ENCODE measurements around the gene ARHGEF39.
"Not testable (repeated sequence)": the region's sequence is repeated elsewhere in the genome, so short reads cannot be mapped to it uniquely, and the experiment has no call there.

Gene ARHGEF39

DNA sequence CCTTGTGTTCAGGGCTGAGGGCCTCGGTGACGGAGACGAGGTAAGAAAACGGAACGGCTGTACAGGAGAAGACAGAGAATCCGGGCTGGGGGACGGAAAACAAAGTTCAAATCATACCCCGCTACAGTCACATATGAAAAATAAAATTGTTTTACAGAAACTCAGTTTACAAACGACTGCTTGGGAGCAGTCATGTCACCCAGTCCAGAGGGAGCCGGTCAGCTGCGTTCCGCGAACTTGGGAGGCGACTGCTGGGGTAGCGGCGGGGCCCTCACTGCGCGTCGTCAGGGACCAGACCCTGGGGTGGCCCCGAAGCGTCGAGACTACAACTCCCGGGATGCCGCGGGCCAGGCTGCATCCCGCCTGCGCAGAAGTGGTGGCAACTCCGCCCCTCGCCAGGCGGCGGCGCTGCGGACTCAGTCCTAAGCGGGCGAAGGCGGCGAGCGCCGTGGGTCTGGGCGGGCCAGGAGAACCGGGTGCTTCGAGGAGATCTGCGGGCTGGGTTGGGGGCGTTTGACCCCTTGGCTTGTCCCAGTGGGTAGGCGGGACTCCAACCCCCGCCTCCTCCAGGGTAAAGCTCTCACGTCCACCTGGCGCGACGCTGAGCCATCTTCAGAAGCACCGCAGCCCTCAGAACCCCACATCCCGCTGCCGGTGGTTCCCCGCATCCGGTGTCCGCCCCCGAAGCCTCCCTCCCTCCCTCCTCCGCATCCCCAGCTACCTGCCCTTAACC is 18.3 kb downstream of the ARHGEF39 start:
- Histone ChIP-seq H3K9ac (ENCODE audit: low read length) (peak overlapping the region; percentile 54; the same call in 1 of the 2 replicates), H3K79me2 (ENCODE audit: low read length) (no peaks in the 10 kb centered on the region), H3K9me2 (replicated peaks; ENCODE audit: insufficient read depth, low read length) (no peaks in the 10 kb centered on the region), H2AFZ (ENCODE audit: low read length) (peak overlapping the region; percentile 97), H3K27me3 (replicated peaks; ENCODE audit: insufficient read depth, low read length) (no peaks in the 10 kb centered on the region), H3K4me3 (ENCODE audit: low read length) (peak overlapping the region; percentile 68), H4K20me1 (ENCODE audit: insufficient read depth, low read length) (no peaks in the 10 kb centered on the region), H3F3A (ENCODE audit: insufficient read depth, low read length) (no peaks in the 10 kb centered on the region), H3K9me3 (replicated peaks; ENCODE audit: insufficient read depth, low read length) (no peaks in the 10 kb centered on the region), H3K4me2 (ENCODE audit: low read depth, low read length) (peak overlapping the region; percentile 96), H3K36me3 (replicated peaks; ENCODE audit: insufficient read depth, low read length) (no peaks in the 10 kb centered on the region), H3K4me1 (ENCODE audit: low read length) (peaks cover 4% of the 10 kb centered on the region), H3K27ac (ENCODE audit: low read length) (no peak overlapping the region)
- DNase-seq = peak; percentile 88
- TF ChIP-seq, protein P1, sequence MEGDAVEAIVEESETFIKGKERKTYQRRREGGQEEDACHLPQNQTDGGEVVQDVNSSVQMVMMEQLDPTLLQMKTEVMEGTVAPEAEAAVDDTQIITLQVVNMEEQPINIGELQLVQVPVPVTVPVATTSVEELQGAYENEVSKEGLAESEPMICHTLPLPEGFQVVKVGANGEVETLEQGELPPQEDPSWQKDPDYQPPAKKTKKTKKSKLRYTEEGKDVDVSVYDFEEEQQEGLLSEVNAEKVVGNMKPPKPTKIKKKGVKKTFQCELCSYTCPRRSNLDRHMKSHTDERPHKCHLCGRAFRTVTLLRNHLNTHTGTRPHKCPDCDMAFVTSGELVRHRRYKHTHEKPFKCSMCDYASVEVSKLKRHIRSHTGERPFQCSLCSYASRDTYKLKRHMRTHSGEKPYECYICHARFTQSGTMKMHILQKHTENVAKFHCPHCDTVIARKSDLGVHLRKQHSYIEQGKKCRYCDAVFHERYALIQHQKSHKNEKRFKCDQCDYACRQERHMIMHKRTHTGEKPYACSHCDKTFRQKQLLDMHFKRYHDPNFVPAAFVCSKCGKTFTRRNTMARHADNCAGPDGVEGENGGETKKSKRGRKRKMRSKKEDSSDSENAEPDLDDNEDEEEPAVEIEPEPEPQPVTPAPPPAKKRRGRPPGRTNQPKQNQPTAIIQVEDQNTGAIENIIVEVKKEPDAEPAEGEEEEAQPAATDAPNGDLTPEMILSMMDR (IDR thresholded peaks at IDR 0.05; ENCODE audit: low read length) = peak; percentile 86
- TF ChIP-seq EZH2 (optimal IDR thresholded peaks at IDR 0.05; ENCODE audit: low read depth, low read length) = no peak
- no peak for TF ChIP-seq EZH2phosphoT487 (IDR thresholded peaks at IDR 0.05; ENCODE audit: low read length)

DNA sequence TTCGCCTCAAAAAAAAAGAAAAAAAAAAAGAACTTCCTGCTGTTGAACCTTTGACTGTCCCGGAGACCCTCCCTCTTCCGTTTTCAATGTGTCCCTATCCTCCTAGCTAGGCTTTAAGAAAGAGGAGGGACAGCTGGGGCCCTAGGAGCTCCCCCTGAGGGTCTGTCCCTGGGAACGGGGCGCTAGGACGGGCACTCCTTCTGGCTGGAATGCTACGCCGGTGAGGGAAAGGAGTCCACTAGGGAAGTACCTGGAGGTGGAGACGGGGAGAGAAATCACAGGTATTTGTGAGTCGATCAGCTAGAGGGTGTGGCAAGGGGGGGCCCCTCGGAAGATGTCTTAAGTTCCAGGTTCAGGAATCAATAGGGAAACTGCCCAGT is 18.9 kb downstream of the ARHGEF39 start:
- Histone ChIP-seq H3K27me3 (replicated peaks; ENCODE audit: insufficient read depth, low read length) (no peaks in the 10 kb centered on the region), H4K20me1 (ENCODE audit: insufficient read depth, low read length) (no peaks in the 10 kb centered on the region), H3K9me3 (replicated peaks; ENCODE audit: insufficient read depth, low read length) (no peaks in the 10 kb centered on the region), H3K9ac (ENCODE audit: low read length) (peak overlapping the region; percentile 54; the same call in 1 of the 2 replicates), H3F3A (ENCODE audit: insufficient read depth, low read length) (no peaks in the 10 kb centered on the region), H3K9me2 (replicated peaks; ENCODE audit: insufficient read depth, low read length) (no peaks in the 10 kb centered on the region), H3K79me2 (ENCODE audit: low read length) (no peaks in the 10 kb centered on the region), H3K4me1 (ENCODE audit: low read length) (peaks cover 4% of the 10 kb centered on the region), H3K4me3 (ENCODE audit: low read length) (peak overlapping the region; percentile 68), H3K4me2 (ENCODE audit: low read depth, low read length) (peak overlapping the region; percentile 96), H3K36me3 (replicated peaks; ENCODE audit: insufficient read depth, low read length) (no peaks in the 10 kb centered on the region), H2AFZ (ENCODE audit: low read length) (peak overlapping the region; percentile 97), H3K27ac (ENCODE audit: low read length) (no peak overlapping the region)
- TF ChIP-seq EZH2 (optimal IDR thresholded peaks at IDR 0.05; ENCODE audit: low read depth, low read length) (no peak), EZH2phosphoT487 (IDR thresholded peaks at IDR 0.05; ENCODE audit: low read length) (no peak)
- TF ChIP-seq, protein P1 (IDR thresholded peaks at IDR 0.05; ENCODE audit: low read length) = no peak
- DNase-seq = no peak

DNA sequence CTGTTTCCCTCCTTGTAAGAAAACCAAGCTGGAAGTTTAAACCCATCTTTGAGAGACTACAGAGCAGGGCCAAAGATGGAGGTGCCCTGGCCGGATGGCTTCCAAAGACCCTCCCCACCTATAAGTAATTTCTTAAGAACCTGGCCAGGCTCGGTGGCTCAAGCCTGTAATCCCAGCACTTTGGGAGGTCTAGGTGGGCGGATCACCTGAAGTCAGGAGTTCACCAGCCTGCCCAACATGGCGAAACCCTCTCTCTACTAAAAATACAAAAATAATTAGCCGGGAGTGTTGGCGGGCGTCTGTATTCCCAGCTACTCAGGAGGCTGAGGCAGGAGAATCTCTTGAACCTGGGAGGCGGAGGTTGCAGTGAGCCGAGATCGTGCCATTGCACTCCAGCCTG is 19.3 kb downstream of the ARHGEF39 start:
- not testable (repeated sequence) for H3K27me3 ChIP-seq (replicated peaks; ENCODE audit: insufficient read depth, low read length); H3K9me2 ChIP-seq (replicated peaks; ENCODE audit: insufficient read depth, low read length); H3F3A ChIP-seq (ENCODE audit: insufficient read depth, low read length); H3K27ac ChIP-seq (ENCODE audit: low read length); H3K9ac ChIP-seq (ENCODE audit: low read length); H3K36me3 ChIP-seq (replicated peaks; ENCODE audit: insufficient read depth, low read length); H3K79me2 ChIP-seq (ENCODE audit: low read length); H3K4me1 ChIP-seq (ENCODE audit: low read length); H3K9me3 ChIP-seq (replicated peaks; ENCODE audit: insufficient read depth, low read length); DNase-seq; H4K20me1 ChIP-seq (ENCODE audit: insufficient read depth, low read length)
- H3K4me2 ChIP-seq (ENCODE audit: low read depth, low read length) = peak overlapping the region; percentile 96; the same call in 1 of the 2 replicates
- H3K4me3 ChIP-seq (ENCODE audit: low read length) = peak overlapping the region; percentile 68
- H2AFZ ChIP-seq (ENCODE audit: low read length) = peak overlapping the region; percentile 97

DNA sequence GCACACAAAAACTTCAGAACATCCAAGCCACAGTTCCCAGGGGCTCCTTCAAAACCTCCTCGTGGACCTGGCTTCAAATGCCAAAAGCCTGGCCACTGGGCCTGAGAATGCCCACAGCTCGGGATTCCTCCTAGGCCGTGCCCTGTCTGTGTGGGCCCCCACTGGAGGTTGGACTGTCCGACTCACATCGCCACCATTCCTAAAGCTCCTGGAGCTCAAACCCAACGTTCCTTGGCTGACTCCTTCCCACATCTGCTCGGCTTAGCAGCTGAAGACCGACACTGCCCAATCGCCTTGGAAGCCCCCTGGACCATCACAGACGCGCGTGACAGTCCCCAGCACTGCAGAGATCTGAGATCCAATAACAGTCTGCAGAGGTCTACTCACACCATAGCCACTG is 21.9 kb downstream of the ARHGEF39 start:
- H3K4me1 ChIP-seq (ENCODE audit: low read length) = peaks cover 13% of the 10 kb centered on the region
- H3K36me3 ChIP-seq (replicated peaks; ENCODE audit: insufficient read depth, low read length) = no peaks in the 10 kb centered on the region
- no peak overlapping the region for H2AFZ ChIP-seq (ENCODE audit: low read length)
- H4K20me1 ChIP-seq (ENCODE audit: insufficient read depth, low read length) = no peaks in the 10 kb centered on the region
- H3K9ac ChIP-seq (ENCODE audit: low read length) = no peak overlapping the region
- no peaks in the 10 kb centered on the region for H3K9me3 ChIP-seq (replicated peaks; ENCODE audit: insufficient read depth, low read length)
- no peaks in the 10 kb centered on the region for H3K79me2 ChIP-seq (ENCODE audit: low read length)
- no peaks in the 10 kb centered on the region for H3F3A ChIP-seq (ENCODE audit: insufficient read depth, low read length)
- DNase-seq = no peak
- no peaks in the 10 kb centered on the region for H3K9me2 ChIP-seq (replicated peaks; ENCODE audit: insufficient read depth, low read length)
- H3K4me3 ChIP-seq (ENCODE audit: low read length) = no peak overlapping the region
- no peak overlapping the region for H3K4me2 ChIP-seq (ENCODE audit: low read depth, low read length)
- TF ChIP-seq EZH2phosphoT487 (IDR thresholded peaks at IDR 0.05; ENCODE audit: low read length) = no peak
- TF ChIP-seq, protein P1 (IDR thresholded peaks at IDR 0.05; ENCODE audit: low read length) = no peak
- no peak for TF ChIP-seq EZH2 (optimal IDR thresholded peaks at IDR 0.05; ENCODE audit: low read depth, low read length)
- H3K27me3 ChIP-seq (replicated peaks; ENCODE audit: insufficient read depth, low read length) = no peaks in the 10 kb centered on the region
- no peak overlapping the region for H3K27ac ChIP-seq (ENCODE audit: low read length)

DNA sequence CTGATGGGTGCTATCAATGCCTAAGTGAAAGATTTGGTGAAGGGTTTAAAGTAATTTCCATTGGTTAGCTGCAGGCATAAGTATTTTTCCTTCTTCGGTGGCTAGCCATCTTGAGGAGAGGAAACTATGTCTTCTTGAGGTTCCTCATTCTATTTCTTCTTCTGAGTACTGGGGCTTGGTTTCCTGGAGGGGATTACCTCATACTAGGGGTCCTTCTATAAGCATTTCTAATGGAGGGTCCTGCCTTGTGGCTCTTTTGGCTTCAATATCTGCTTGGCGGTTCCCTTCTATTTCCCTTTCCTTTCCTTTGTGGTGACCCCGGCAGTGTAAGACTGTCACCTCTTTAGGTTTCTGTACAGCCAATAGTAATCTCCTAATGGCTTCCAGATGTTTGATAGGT is 23.5 kb downstream of the ARHGEF39 start:
- H2AFZ ChIP-seq (ENCODE audit: low read length); H3K79me2 ChIP-seq (ENCODE audit: low read length); H3K9me3 ChIP-seq (replicated peaks; ENCODE audit: insufficient read depth, low read length); H4K20me1 ChIP-seq (ENCODE audit: insufficient read depth, low read length); H3F3A ChIP-seq (ENCODE audit: insufficient read depth, low read length); DNase-seq; H3K4me3 ChIP-seq (ENCODE audit: low read length); H3K4me2 ChIP-seq (ENCODE audit: low read depth, low read length); H3K9ac ChIP-seq (ENCODE audit: low read length); H3K27ac ChIP-seq (ENCODE audit: low read length); H3K9me2 ChIP-seq (replicated peaks; ENCODE audit: insufficient read depth, low read length); H3K27me3 ChIP-seq (replicated peaks; ENCODE audit: insufficient read depth, low read length); H3K4me1 ChIP-seq (ENCODE audit: low read length); H3K36me3 ChIP-seq (replicated peaks; ENCODE audit: insufficient read depth, low read length): not testable (repeated sequence)

Data from MM.1S (cell line).